ENCODE measurements around the gene RPS8.

The RPS8 gene

GRCh38 chr1:44780583-44781121 is 5.3 kb downstream of the RPS8 start:
- Histone ChIP-seq H3K4me3 (ENCODE audit: low read depth, low read length) (no peak overlapping the region), H3K27ac (ENCODE audit: extremely low read depth, low read depth, low read length) (no peak overlapping the region), H3K9me3 (ENCODE audit: control insufficient read depth, insufficient read depth, low read depth, low read length) (no peaks in the 10 kb centered on the region), H3K36me3 (ENCODE audit: control insufficient read depth in 2 of 2, insufficient read depth in 1 of 2, low read length in 2 of 2) (peaks cover 36 to 66% of the 10 kb centered on the region in 2 experiments; a peak in 2 of 3 replicates), H3K4me1 (ENCODE audit: control insufficient read depth, insufficient read depth, low read length) (0 out of 2 replicates have a peak, but pooled peaks cover under 1% of the 10 kb centered on the region)
- CTCF ChIA-PET: interaction anchor here (1.0 kb wide), 1 partner anchor 52 kb away, joined by 4 read pairs; no protein-coding TSS in a partner anchor
- POLR2A ChIA-PET: interaction anchor here (0.6 to 2.3 kb wide), 14 partner anchors 9 to 741 kb away, joined by 3 to 13 read pairs (median 4); partner anchors contain the start of genes PLK3, PRDX1 and UROD
- TF ChIP-seq ZBTB17 (tag by site-specific recombination; IDR thresholded peaks at IDR 0.05) (peak; percentile 31; the same call in 1 of the 2 replicates), ZNF324 (tag by site-specific recombination; IDR thresholded peaks at IDR 0.05) (no peak)

- no peaks in the 10 kb centered on the region for H3K9me3 ChIP-seq (ENCODE audit: control insufficient read depth, insufficient read depth, low read depth, low read length)
- ChIA-PET POLR2A (interaction anchor here (0.6 to 3.1 kb wide), 4 partner anchors 8 to 221 kb away, joined by 3 to 18 read pairs (median 6); partner anchors contain the start of genes PLK3 and RPS8), CTCF (interaction anchor here (0.6 to 2.1 kb wide), 2 partner anchors 10 to 648 kb away, joined by 3 to 10 read pairs; no protein-coding TSS in a partner anchor)
- no peak overlapping the region for H3K27ac ChIP-seq (ENCODE audit: extremely low read depth, low read depth, low read length)
- H3K36me3 ChIP-seq (ENCODE audit: control insufficient read depth in 2 of 2, insufficient read depth in 1 of 2, low read length in 2 of 2): peaks cover 19 to 36% of the 10 kb centered on the region in 2 experiments; a peak in 2 of 3 replicates
- H3K4me3 ChIP-seq (ENCODE audit: low read depth, low read length): no peak overlapping the region
- no peak for TF ChIP-seq ZNF366 (tag by site-specific recombination; conservative IDR thresholded peaks at IDR 0.05)
- TF ChIP-seq ZNF558 (tag by site-specific recombination; IDR thresholded peaks at IDR 0.05): no peak
- no peak for TF ChIP-seq ZIC2 (tag by site-specific recombination; IDR thresholded peaks at IDR 0.05)
- no peak for TF ChIP-seq ZNF169 (tag by site-specific recombination; IDR thresholded peaks at IDR 0.05)
- no peak for TF ChIP-seq PRDM4 (tag by site-specific recombination; IDR thresholded peaks at IDR 0.05)
- TF ChIP-seq MYNN (tag by site-specific recombination; IDR thresholded peaks at IDR 0.05; ENCODE audit: borderline replicate concordance): no peak
- TF ChIP-seq SP2 (tag by site-specific recombination; IDR thresholded peaks at IDR 0.05): no peak
- TF ChIP-seq GLI2 (tag by site-specific recombination; IDR thresholded peaks at IDR 0.05; ENCODE audit: borderline replicate concordance, low read depth): no peak
- 0 out of 2 replicates have a peak, but pooled peaks cover 2% of the 10 kb centered on the region for H3K4me1 ChIP-seq (ENCODE audit: control insufficient read depth, insufficient read depth, low read length)
These were observed 8.4 kb downstream of the RPS8 start for GRCh38 chr1:44783697-44784093.

- ChIA-PET POLR2A (interaction anchor here (0.6 to 3.1 kb wide), 4 partner anchors 8 to 220 kb away, joined by 3 to 18 read pairs (median 6); partner anchors contain the start of genes PLK3 and RPS8), CTCF (interaction anchor here (0.6 to 2.1 kb wide), 4 partner anchors 9 to 649 kb away, joined by 3 to 13 read pairs (median 7); no protein-coding TSS in a partner anchor)
These were observed 9.0 kb downstream of the RPS8 start for GRCh38 chr1:44784094-44785028.

More at GRCh38 chr1:44784094-44785028, 9.0 kb downstream of the RPS8 start:
- Histone ChIP-seq H3K36me3 (ENCODE audit: control insufficient read depth in 2 of 2, insufficient read depth in 1 of 2, low read length in 2 of 2) (peaks cover 12 to 29% of the 10 kb centered on the region in 2 experiments; a peak in 2 of 3 replicates), H3K27ac (ENCODE audit: extremely low read depth, low read depth, low read length) (no peak overlapping the region), H3K4me1 (ENCODE audit: control insufficient read depth, insufficient read depth, low read length) (0 out of 2 replicates have a peak, but pooled peaks cover 2% of the 10 kb centered on the region), H3K4me3 (ENCODE audit: low read depth, low read length) (no peak overlapping the region), H3K9me3 (ENCODE audit: control insufficient read depth, insufficient read depth, low read depth, low read length) (no peaks in the 10 kb centered on the region)
- TF ChIP-seq ZNF394 (tag by site-specific recombination; IDR thresholded peaks at IDR 0.05; ENCODE audit: borderline replicate concordance) (no peak), SP2 (tag by site-specific recombination; IDR thresholded peaks at IDR 0.05) (no peak), ZXDB (tag by site-specific recombination; IDR thresholded peaks at IDR 0.05) (no peak), ZNF596 (tag by site-specific recombination; IDR thresholded peaks at IDR 0.05) (no peak), ZNF544 (tag by site-specific recombination; IDR thresholded peaks at IDR 0.05) (no peak), PBX3 (CRISPR knock-in tag; IDR thresholded peaks at IDR 0.05) (no peak)

Data from HEK293 (cell line).